ENCODE results near the gene SURF6.

DNA sequence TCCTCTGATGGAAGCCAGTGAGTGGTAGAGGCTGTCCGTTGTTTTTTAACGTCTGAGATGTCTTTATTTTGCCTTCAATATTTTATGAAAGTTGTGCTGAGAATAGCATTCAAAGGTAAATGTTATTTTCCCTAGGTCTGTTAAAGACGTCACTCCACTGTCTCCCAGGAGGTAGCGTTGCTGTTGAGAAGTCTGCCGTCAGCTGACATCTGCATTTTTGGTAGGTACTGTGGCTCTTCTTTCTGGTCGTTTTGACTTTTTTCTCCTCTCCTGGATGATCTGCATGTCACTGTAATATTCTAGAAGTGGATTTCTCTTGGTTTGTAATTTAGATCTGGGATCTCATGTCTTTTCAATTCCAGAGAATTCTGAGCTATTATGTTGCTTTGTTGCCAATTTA lies 26.4 kb downstream of the SURF6 start:
- TF ChIP-seq, protein P1, sequence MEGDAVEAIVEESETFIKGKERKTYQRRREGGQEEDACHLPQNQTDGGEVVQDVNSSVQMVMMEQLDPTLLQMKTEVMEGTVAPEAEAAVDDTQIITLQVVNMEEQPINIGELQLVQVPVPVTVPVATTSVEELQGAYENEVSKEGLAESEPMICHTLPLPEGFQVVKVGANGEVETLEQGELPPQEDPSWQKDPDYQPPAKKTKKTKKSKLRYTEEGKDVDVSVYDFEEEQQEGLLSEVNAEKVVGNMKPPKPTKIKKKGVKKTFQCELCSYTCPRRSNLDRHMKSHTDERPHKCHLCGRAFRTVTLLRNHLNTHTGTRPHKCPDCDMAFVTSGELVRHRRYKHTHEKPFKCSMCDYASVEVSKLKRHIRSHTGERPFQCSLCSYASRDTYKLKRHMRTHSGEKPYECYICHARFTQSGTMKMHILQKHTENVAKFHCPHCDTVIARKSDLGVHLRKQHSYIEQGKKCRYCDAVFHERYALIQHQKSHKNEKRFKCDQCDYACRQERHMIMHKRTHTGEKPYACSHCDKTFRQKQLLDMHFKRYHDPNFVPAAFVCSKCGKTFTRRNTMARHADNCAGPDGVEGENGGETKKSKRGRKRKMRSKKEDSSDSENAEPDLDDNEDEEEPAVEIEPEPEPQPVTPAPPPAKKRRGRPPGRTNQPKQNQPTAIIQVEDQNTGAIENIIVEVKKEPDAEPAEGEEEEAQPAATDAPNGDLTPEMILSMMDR (IDR thresholded peaks at IDR 0.05 in 8 of 11, conservative IDR thresholded peaks at IDR 0.05 in 3 of 11) = no peak
- no peak for TF ChIP-seq POLR2AphosphoS5 (IDR thresholded peaks at IDR 0.05)
